Vagina (tissue), 2 donors: ENCODE results near the gene FBLN1. TPM values are rescaled to one million over a fixed set of nuclear protein-coding genes. Genes with fewer than 3 reads are reported as not detected.

Experiments
- DNase-seq, 2 donors: peaks; one replicate each; pipeline ENCODE4 v3.0.0-alpha.2; 2017; ENCODE audit errors: extremely low spot score in 2 of 2
- H3K27ac ChIP-seq: fragments of 200-600 bp; sonication (generic); one replicate; pipeline ENCODE4 v1.5.1; 2019
- H3K27me3 ChIP-seq: fragments of 200-600 bp; sonication (generic); one replicate; pipeline ENCODE4 v1.5.1; 2019
- H3K36me3 ChIP-seq, 2 donors: fragments of 200-600 bp; sonication (generic); one replicate each; pipeline ENCODE4 v1.5.1; 2017 to 2019
- H3K4me1 ChIP-seq: fragments of 200-600 bp; sonication (generic); one replicate; pipeline ENCODE4 v1.5.1; 2019
- H3K4me3 ChIP-seq, 2 donors: fragments of 200-600 bp; sonication (generic); 1 replicate in 1 of 2; 2 replicates in 1 of 2; pipeline ENCODE4 v1.5.1; 2016 to 2019
- H3K9me3 ChIP-seq: fragments of 200-600 bp; sonication (generic); one replicate; pipeline ENCODE4 v1.5.1; 2019
- CTCF ChIP-seq, 3 experiments: fragments of 450-650 bp in 2 of 3; fragments of 200-600 bp in 1 of 3; sonication (generic) in 1 of 3; IDR thresholded peaks; one replicate each; pipeline ENCODE4 v1.5.1; 2017 to 2019; ENCODE audit warnings: antibody characterized with exemption in 3 of 3, mild to moderate bottlenecking in 2 of 3, moderate library complexity in 2 of 3
- POLR2A ChIP-seq, 2 donors: fragments of 450-650 bp; IDR thresholded peaks; one replicate each; pipeline ENCODE4 v1.6.1; 2017; ENCODE audit warnings: antibody characterized with exemption in 2 of 2, mild to moderate bottlenecking in 2 of 2, moderate library complexity in 2 of 2
- POLR2AphosphoS5 ChIP-seq, 2 donors: sonication (generic); formaldehyde crosslinking; IDR thresholded peaks; one replicate each; pipeline ENCODE4 v1.9.0; 2017; ENCODE audit warnings: antibody characterized with exemption in 2 of 2, mild to moderate bottlenecking in 2 of 2, low read depth in 1 of 2; ENCODE audit not compliant: insufficient read depth in 1 of 2
- intact Hi-C: fragments of 100-400 bp; cut with DNase I; formaldehyde crosslinking; loops from one replicate; pipeline ENCODE4 v1.15.1; 2023
- total RNA-seq: library from RNA; depleted of rRNA; stranded (reverse); fragments of >200 nt; gene quantifications from one replicate; pipeline ENCODE4 v1.2.3, GENCODE V29; 2016

The FBLN1 gene
- total RNA-seq, 1 donor from 2014 or later = 1,019 TPM

GRCh38 chr22:45584621-45585436 is 82.1 kb downstream of the FBLN1 start:
- TF ChIP-seq CTCF (IDR thresholded peaks at IDR 0.05) (no peak), POLR2A (IDR thresholded peaks at IDR 0.05) (no peak), POLR2AphosphoS5 (IDR thresholded peaks at IDR 0.05; ENCODE audit: insufficient read depth in 1 of 2, low read depth in 1 of 2) (no peak)
- intact Hi-C loops = no loop called here
- no peak overlapping the region for H3K27ac ChIP-seq
- H3K27me3 ChIP-seq = no peaks in the 10 kb centered on the region
- H3K9me3 ChIP-seq = no peaks in the 10 kb centered on the region
- H3K4me3 ChIP-seq = no peak overlapping the region
- H3K36me3 ChIP-seq = peaks cover 0 to 44% of the 10 kb centered on the region in 2 donors
- no peak for DNase-seq
- peaks cover 21% of the 10 kb centered on the region for H3K4me1 ChIP-seq

- DNase-seq = no peak
- no peak for TF ChIP-seq POLR2A (IDR thresholded peaks at IDR 0.05)
- TF ChIP-seq POLR2AphosphoS5 (IDR thresholded peaks at IDR 0.05; ENCODE audit: insufficient read depth in 1 of 2, low read depth in 1 of 2) = no peak
- no peak for TF ChIP-seq CTCF (IDR thresholded peaks at IDR 0.05)
- H3K4me1 ChIP-seq = peaks cover 21% of the 10 kb centered on the region
- peaks cover 0 to 44% of the 10 kb centered on the region in 2 donors for H3K36me3 ChIP-seq
- intact Hi-C loops = no loop called here
- H3K9me3 ChIP-seq = no peaks in the 10 kb centered on the region
- H3K27ac ChIP-seq = no peak overlapping the region
- H3K4me3 ChIP-seq = no peak overlapping the region
- no peaks in the 10 kb centered on the region for H3K27me3 ChIP-seq
Measured at GRCh38 chr22:45585437-45585755, 82.7 kb downstream of the FBLN1 start.

GRCh38 chr22:45585946-45586540 is 83.4 kb downstream of the FBLN1 start:
- H3K4me3 ChIP-seq = no peak overlapping the region
- no peak for DNase-seq
- H3K27ac ChIP-seq = no peak overlapping the region
- no peaks in the 10 kb centered on the region for H3K27me3 ChIP-seq
- H3K9me3 ChIP-seq = no peaks in the 10 kb centered on the region
- intact Hi-C loops = no loop called here
- no peak for TF ChIP-seq POLR2A (IDR thresholded peaks at IDR 0.05)
- TF ChIP-seq CTCF (IDR thresholded peaks at IDR 0.05) = no peak
- no peak for TF ChIP-seq POLR2AphosphoS5 (IDR thresholded peaks at IDR 0.05; ENCODE audit: insufficient read depth in 1 of 2, low read depth in 1 of 2)
- H3K4me1 ChIP-seq = peaks cover 17% of the 10 kb centered on the region
- H3K36me3 ChIP-seq = peaks cover 0 to 37% of the 10 kb centered on the region in 2 donors

- Histone ChIP-seq H3K27ac (no peak overlapping the region), H3K27me3 (no peaks in the 10 kb centered on the region), H3K9me3 (no peaks in the 10 kb centered on the region), H3K4me3 (no peak overlapping the region), H3K36me3 (peaks cover 0 to 32% of the 10 kb centered on the region in 2 donors), H3K4me1 (peaks cover 12% of the 10 kb centered on the region)
- DNase-seq = no peak
- intact Hi-C loops = no loop called here
- TF ChIP-seq POLR2A (IDR thresholded peaks at IDR 0.05) = no peak
Measured at GRCh38 chr22:45586651-45587405, 84.1 kb downstream of the FBLN1 start.

- DNase-seq = no peak
- intact Hi-C loops = no loop called here
- no peak overlapping the region for H3K27ac ChIP-seq
- H3K9me3 ChIP-seq = no peaks in the 10 kb centered on the region
- TF ChIP-seq POLR2A (IDR thresholded peaks at IDR 0.05) (no peak), CTCF (IDR thresholded peaks at IDR 0.05) (no peak)
- H3K4me1 ChIP-seq = peaks cover 11% of the 10 kb centered on the region
- no peak overlapping the region for H3K4me3 ChIP-seq
- H3K27me3 ChIP-seq = no peaks in the 10 kb centered on the region
- H3K36me3 ChIP-seq = peaks cover 0 to 36% of the 10 kb centered on the region in 2 donors
Measured at GRCh38 chr22:45587638-45588505, 85.2 kb downstream of the FBLN1 start.
